Lower lobe of right lung (tissue), 2 donors: Measurements from ENCODE around the gene SEC63. TPM values are rescaled to one million over a fixed set of nuclear protein-coding genes. Genes with fewer than 3 reads are reported as not detected.
"Not testable (repeated sequence)": the region's sequence is repeated elsewhere in the genome, so short reads cannot be mapped to it uniquely, and the experiment has no call there.

Source experiments
- ATAC-seq, 2 donors: fragments of 200-7000 bp; cut with Tn5 transposase; one replicate each; pipeline ENCODE4 v1.9.1; 2020 to 2022; ENCODE audit warnings: mild to moderate bottlenecking in 2 of 2, moderate library complexity in 2 of 2
- DNase-seq: peaks from one replicate; pipeline ENCODE4 v3.0.0-alpha.2; 2020
- H3K27ac ChIP-seq: fragments of 200-600 bp; one replicate; pipeline ENCODE4 v1.8.0; 2022
- H3K27me3 ChIP-seq: fragments of 200-600 bp; one replicate; pipeline ENCODE4 v1.8.0; 2022; ENCODE audit warnings: low read depth
- H3K36me3 ChIP-seq: fragments of 200-600 bp; one replicate; pipeline ENCODE4 v1.8.0; 2022; ENCODE audit warnings: mild to moderate bottlenecking
- H3K4me1 ChIP-seq: fragments of 200-600 bp; one replicate; pipeline ENCODE4 v1.8.0; 2022
- H3K4me3 ChIP-seq: fragments of 200-600 bp; one replicate; pipeline ENCODE4 v1.8.0; 2022; ENCODE audit warnings: mild to moderate bottlenecking
- H3K9me3 ChIP-seq: fragments of 200-600 bp; one replicate; pipeline ENCODE4 v1.8.0; 2022
- intact Hi-C: fragments of 100-400 bp; cut with DNase I; formaldehyde crosslinking; loops from one replicate; pipeline ENCODE4 v1.11.0; 2022
- total RNA-seq: library from RNA; stranded (reverse); fragmentation: NEBNext Ultra II Directional; extraction: Animal tissue kit (Norgen Biotek cat#: 25700); gene quantifications from one replicate; pipeline ENCODE4 v1.2.1, GENCODE V29; 2021
- TF ChIP-seq, protein P1 (sequence below): fragments of 200-600 bp; IDR thresholded peaks from one replicate; pipeline ENCODE4 v1.8.0; 2022; ENCODE audit warnings: antibody characterized with exemption, mild to moderate bottlenecking
- donor health status: DM: no; HTN: yes; CAD: no; lungs with severe emphysema.

Gene SEC63
- total RNA-seq, 1 donor from 2014 or later = 96.5 TPM

DNA sequence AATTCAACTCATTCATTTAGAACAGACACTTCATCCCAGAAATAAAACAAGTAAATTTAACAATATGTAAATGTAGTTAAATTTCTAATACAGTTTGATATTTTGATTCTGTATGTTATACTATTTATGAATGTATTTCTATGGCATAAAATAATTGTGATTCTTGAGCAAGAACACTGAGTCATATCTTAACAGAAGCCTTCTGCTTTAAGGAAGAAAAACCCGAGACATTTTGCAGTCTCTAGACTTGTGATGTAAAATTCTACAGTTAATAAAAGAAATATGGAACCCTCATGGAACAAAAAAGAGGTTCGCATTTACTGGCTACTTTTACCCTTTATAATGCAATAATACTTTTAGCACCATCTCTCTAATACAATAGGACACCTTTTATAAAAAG is 86.0 kb downstream of the SEC63 start:
- ATAC-seq (no peak), DNase-seq (no peak)
- intact Hi-C loops = no loop called here
- H3K27ac ChIP-seq = no peak overlapping the region
- H3K36me3 ChIP-seq = peaks cover 79% of the 10 kb centered on the region
- H3K4me3 ChIP-seq = no peak overlapping the region
- TF ChIP-seq, protein P1, sequence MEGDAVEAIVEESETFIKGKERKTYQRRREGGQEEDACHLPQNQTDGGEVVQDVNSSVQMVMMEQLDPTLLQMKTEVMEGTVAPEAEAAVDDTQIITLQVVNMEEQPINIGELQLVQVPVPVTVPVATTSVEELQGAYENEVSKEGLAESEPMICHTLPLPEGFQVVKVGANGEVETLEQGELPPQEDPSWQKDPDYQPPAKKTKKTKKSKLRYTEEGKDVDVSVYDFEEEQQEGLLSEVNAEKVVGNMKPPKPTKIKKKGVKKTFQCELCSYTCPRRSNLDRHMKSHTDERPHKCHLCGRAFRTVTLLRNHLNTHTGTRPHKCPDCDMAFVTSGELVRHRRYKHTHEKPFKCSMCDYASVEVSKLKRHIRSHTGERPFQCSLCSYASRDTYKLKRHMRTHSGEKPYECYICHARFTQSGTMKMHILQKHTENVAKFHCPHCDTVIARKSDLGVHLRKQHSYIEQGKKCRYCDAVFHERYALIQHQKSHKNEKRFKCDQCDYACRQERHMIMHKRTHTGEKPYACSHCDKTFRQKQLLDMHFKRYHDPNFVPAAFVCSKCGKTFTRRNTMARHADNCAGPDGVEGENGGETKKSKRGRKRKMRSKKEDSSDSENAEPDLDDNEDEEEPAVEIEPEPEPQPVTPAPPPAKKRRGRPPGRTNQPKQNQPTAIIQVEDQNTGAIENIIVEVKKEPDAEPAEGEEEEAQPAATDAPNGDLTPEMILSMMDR = no peak
- H3K9me3 ChIP-seq = no peaks in the 10 kb centered on the region
- no peaks in the 10 kb centered on the region for H3K4me1 ChIP-seq
- H3K27me3 ChIP-seq = no peaks in the 10 kb centered on the region

DNA sequence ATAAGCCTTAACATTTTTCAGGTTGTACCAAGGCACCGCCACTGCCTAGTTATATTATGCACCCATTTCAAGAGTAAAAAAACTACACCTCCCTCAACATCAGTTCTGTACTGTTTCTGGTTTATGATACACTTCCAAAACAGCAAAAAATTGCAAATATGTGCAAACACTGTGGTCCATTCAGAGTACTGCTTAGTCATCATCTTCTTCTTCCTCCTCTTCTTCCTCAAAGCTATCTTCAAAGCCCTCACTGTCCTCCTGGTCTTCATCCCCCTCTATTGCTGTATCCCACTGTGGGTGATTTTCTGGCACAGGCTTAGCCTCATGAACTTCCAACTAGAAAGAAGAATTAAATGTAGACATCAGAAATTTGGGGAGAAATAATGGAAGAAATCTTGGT is 86.5 kb downstream of the SEC63 start:
- DNase-seq, H3K9me3 ChIP-seq, H3K4me1 ChIP-seq, H3K4me3 ChIP-seq, H3K27me3 ChIP-seq, ATAC-seq, H3K27ac ChIP-seq, intact Hi-C loops: not testable (repeated sequence)
- peaks cover 74% of the 10 kb centered on the region for H3K36me3 ChIP-seq

DNA sequence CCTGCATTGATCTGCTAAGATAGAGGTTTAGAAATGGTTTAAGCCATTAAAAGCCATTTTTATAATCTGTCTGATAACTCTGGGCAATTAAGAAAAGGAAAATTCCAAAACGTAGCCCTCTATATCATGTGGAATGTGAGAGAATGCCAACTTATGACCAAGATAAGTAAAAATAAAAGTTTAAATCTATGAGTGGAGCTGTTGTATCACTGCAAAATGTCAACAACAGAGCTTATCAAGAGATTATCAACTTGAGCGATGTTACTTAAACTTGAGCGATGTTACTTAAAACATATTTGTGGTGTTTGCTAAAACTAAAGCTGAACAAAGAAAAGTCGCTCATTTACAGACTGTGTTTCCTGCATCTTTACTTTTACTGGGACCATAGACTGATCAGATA is 87.0 kb downstream of the SEC63 start:
- H3K4me1 ChIP-seq = no peaks in the 10 kb centered on the region
- ATAC-seq (no peak), DNase-seq (no peak)
- peaks cover 69% of the 10 kb centered on the region for H3K36me3 ChIP-seq
- no peak overlapping the region for H3K4me3 ChIP-seq
- H3K27me3 ChIP-seq = no peaks in the 10 kb centered on the region
- H3K27ac ChIP-seq = no peak overlapping the region
- H3K9me3 ChIP-seq = no peaks in the 10 kb centered on the region
- intact Hi-C loops = no loop called here
- TF ChIP-seq, protein P1 = no peak

DNA sequence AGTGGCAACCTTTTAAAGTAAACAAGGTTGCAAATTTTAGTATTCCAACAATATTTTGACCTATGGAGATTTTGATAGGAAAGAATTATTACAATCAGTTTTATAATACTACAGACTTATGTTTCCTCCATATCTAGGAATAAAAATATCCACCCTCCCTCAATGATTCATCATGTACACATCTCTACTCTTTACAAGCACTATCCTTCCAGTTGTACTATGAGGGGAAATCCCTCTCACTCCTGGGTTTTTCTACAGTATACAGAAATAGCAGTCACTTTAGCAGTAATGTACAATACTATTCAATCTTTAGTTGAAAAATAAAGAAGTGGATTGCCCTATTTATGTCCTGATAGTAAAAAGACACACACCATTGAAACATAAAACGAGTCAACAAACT is 87.6 kb downstream of the SEC63 start:
- Histone ChIP-seq H3K27ac (no peak overlapping the region), H3K36me3 (peaks cover 63% of the 10 kb centered on the region), H3K27me3 (no peaks in the 10 kb centered on the region), H3K9me3 (no peaks in the 10 kb centered on the region), H3K4me1 (no peaks in the 10 kb centered on the region), H3K4me3 (no peak overlapping the region)
- intact Hi-C loops = no loop called here
- TF ChIP-seq, protein P1 = no peak
- no peak for ATAC-seq
- DNase-seq = no peak

DNA sequence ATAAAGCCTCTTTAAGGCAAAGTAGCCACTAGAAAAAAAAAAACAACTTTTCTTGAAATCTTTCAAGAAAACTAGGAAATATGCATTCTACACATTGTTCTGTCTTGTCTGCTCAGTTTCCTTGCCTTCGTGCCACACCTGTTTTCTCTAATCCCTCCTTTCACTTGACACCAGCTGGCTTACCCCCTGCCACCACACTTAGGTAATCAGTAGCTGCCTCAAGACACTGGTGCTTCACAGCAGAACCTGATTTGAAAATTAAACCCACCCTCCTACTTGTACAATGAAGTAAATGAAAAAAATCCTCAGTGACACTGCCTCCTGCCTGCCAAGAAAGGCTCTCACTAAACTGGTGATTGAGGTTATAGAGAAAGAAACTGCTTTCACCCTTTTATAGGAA is 88.1 kb downstream of the SEC63 start:
- Histone ChIP-seq H3K4me3 (no peak overlapping the region), H3K4me1 (no peaks in the 10 kb centered on the region), H3K27ac (no peak overlapping the region), H3K36me3 (peaks cover 58% of the 10 kb centered on the region), H3K27me3 (no peaks in the 10 kb centered on the region), H3K9me3 (no peaks in the 10 kb centered on the region)
- DNase-seq (no peak), ATAC-seq (no peak)
- TF ChIP-seq, protein P1 = no peak
- intact Hi-C loops = no loop called here

DNA sequence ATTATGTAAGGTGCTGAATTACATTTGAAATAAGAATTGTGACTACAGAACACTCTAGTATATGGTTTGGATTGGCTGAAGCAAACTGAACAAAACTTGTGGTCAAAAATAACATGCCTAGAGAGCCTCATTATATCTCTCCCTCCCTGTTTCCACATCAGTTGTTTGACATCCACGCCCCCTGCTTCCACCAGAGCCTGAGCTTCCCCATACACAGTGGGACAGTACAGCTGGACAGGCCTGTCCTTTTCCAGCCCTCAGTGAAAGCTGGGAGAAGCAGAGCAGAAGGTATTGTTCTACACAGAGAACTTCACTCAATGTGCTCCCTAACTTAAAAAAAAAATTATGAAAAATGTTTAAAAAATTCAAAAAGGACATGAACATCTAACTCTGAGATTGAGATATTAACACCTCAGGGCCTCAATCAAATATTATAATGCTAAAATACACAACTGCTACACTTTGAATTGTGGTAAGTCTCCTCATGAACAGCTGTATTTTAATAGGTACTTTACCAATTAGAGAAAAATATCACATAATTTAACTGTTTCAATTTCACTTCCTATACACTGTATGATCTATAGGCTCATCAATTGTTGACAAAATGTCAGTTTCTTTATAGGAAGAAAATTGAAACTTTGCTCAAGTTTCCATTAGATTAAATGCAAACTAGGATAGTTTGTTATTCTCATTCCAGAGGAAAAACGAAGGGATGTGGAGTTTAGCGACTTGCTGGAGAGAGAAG is 89.0 kb downstream of the SEC63 start:
- H3K27me3 ChIP-seq = no peaks in the 10 kb centered on the region
- H3K4me3 ChIP-seq = no peak overlapping the region
- no peaks in the 10 kb centered on the region for H3K4me1 ChIP-seq
- DNase-seq (no peak), ATAC-seq (no peak)
- peaks cover 51% of the 10 kb centered on the region for H3K36me3 ChIP-seq
- H3K27ac ChIP-seq = no peak overlapping the region
- H3K9me3 ChIP-seq = no peaks in the 10 kb centered on the region
- intact Hi-C loops = no loop called here
- TF ChIP-seq, protein P1 = no peak
